Gastroesophageal sphincter (tissue), 4 donors: ENCODE data around the gene NKD1. TPM values are rescaled to one million over a fixed set of nuclear protein-coding genes. Genes with fewer than 3 reads are reported as not detected.

Experiments used
- ATAC-seq: fragments of 150-250 bp; one replicate; pipeline ENCODE4 v1.9.1; 2016; ENCODE audit warnings: mild to moderate bottlenecking, moderate library complexity
- H3K27ac ChIP-seq, 4 donors: fragments of 200-600 bp; sonication (generic) in 3 of 4; 1 replicate in 3 of 4; 2 replicates in 1 of 4; pipeline ENCODE4 v1.5.1; 2016 to 2019
- H3K27me3 ChIP-seq: fragments of 200-600 bp; sonication (generic); one replicate; pipeline ENCODE4 v1.5.1; 2019
- H3K36me3 ChIP-seq, 2 donors: fragments of 200-600 bp; sonication (generic); one replicate each; pipeline ENCODE4 v1.5.1; 2019; ENCODE audit warnings: control low read depth in 1 of 2
- H3K4me1 ChIP-seq, 3 donors: fragments of 200-600 bp; sonication (generic); 1 replicate in 2 of 3; 2 replicates in 1 of 3; pipeline ENCODE4 v1.5.1; 2016 to 2019; ENCODE audit warnings: control low read depth in 2 of 3
- H3K4me3 ChIP-seq, 2 donors: fragments of 200-600 bp; sonication (generic); one replicate each; pipeline ENCODE4 v1.5.1; 2019; ENCODE audit warnings: mild to moderate bottlenecking in 1 of 2, moderate library complexity in 1 of 2
- H3K9me3 ChIP-seq, 3 donors: fragments of 200-600 bp; sonication (generic); one replicate each; pipeline ENCODE4 v1.5.1; 2017 to 2019; ENCODE audit warnings: control low read depth in 2 of 3
- EP300 ChIP-seq: sonication (generic); formaldehyde crosslinking; IDR thresholded peaks from one replicate; pipeline ENCODE4 v1.6.1; 2017; ENCODE audit warnings: antibody characterized with exemption, mild to moderate bottlenecking
- POLR2A ChIP-seq, 2 donors: fragments of 450-650 bp; IDR thresholded peaks; one replicate each; pipeline ENCODE4 v1.6.1; 2017; ENCODE audit warnings: antibody characterized with exemption in 2 of 2, mild to moderate bottlenecking in 2 of 2, moderate library complexity in 1 of 2
- POLR2AphosphoS5 ChIP-seq: sonication (generic); formaldehyde crosslinking; IDR thresholded peaks from one replicate; pipeline ENCODE4 v1.6.1; 2017; ENCODE audit warnings: antibody characterized with exemption
- WGBS, 2 donors: methylation state at CpG; one replicate each; pipeline ENCODE4 v1.1.5; 2018; ENCODE audit warnings: low coverage in 1 of 2; 5-methylcytosine and 5-hydroxymethylcytosine counted together
- total RNA-seq, 4 donors: library from RNA; depleted of rRNA; stranded (reverse); fragments of >200 nt; gene quantifications; one replicate each; pipeline ENCODE4 v1.1.0, GENCODE V29; 2016
- TF ChIP-seq, protein P1 (sequence below), 4 experiments: fragments of 200-600 bp in 2 of 4; fragments of 450-650 bp in 2 of 4; sonication (generic) in 1 of 4; IDR thresholded peaks; one replicate each; pipeline ENCODE4 v1.5.1; 2017 to 2019; ENCODE audit warnings: antibody characterized with exemption in 4 of 4, mild to moderate bottlenecking in 2 of 4, moderate library complexity in 2 of 4

NKD1 gene
- total RNA-seq, 4 donors from 2014 or later, result 27.7 to 69.2 (median 48.7) TPM

GRCh38 chr16:50596762-50597450, 48.7 kb downstream of the NKD1 start:
- Histone ChIP-seq H3K27me3 (no peaks in the 10 kb centered on the region), H3K36me3 (no peaks in the 10 kb centered on the region), H3K27ac (peak overlapping the region in 1 of 4 donors; percentile 91), H3K4me3 (no peak overlapping the region), H3K9me3 (no peaks in the 10 kb centered on the region), H3K4me1 (peaks cover 9 to 92% (median 38%) of the 10 kb centered on the region in 3 donors)
- TF ChIP-seq POLR2AphosphoS5 (no peak), POLR2A (IDR thresholded peaks at IDR 0.05) (no peak), EP300 (no peak)
- TF ChIP-seq, protein P1, sequence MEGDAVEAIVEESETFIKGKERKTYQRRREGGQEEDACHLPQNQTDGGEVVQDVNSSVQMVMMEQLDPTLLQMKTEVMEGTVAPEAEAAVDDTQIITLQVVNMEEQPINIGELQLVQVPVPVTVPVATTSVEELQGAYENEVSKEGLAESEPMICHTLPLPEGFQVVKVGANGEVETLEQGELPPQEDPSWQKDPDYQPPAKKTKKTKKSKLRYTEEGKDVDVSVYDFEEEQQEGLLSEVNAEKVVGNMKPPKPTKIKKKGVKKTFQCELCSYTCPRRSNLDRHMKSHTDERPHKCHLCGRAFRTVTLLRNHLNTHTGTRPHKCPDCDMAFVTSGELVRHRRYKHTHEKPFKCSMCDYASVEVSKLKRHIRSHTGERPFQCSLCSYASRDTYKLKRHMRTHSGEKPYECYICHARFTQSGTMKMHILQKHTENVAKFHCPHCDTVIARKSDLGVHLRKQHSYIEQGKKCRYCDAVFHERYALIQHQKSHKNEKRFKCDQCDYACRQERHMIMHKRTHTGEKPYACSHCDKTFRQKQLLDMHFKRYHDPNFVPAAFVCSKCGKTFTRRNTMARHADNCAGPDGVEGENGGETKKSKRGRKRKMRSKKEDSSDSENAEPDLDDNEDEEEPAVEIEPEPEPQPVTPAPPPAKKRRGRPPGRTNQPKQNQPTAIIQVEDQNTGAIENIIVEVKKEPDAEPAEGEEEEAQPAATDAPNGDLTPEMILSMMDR (IDR thresholded peaks at IDR 0.05), result no peak
- 77 to 90% methylated on average over 9 to 13 of the region's 13 CpGs for WGBS, 2 donors
- no peak for ATAC-seq

DNA sequence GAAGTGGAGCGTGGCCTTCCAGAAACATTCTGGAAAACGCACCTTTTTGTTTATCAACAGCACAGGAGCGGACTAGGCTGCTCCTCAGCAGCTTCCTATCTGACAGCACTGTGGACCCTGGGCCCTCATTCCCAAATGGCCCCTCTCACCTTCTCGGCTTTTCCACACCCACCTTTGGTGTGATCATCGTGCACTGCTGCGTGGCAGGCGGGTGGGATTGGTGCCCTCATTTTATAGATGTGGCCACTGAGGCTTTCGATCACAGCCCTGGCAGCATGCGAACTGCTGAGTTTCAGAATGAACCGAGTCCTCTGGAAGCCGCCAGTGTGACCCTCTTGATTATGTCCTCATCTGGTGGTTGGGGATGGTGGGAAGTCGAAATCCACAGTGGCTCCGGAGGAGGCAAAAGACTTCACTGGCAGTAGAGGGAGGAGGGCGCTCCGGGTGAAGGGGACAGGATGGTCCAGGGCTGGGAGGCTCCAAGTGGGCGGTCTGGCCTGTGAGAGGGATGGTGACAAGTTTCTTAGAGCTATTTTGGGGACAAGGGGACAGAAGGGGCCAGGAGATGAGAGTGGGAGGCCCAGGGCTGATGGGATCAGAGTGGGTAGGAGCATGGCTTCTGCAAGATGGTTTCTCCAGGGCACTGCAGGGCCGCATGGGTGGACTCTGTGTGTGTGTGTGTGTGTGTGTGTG, 49.5 kb downstream of the NKD1 start:
- Histone ChIP-seq H3K4me1 (peaks cover 10 to 92% (median 38%) of the 10 kb centered on the region in 3 donors), H3K9me3 (no peaks in the 10 kb centered on the region), H3K27ac (peak overlapping the region in 3 of 4 donors; percentile 89 to 96 (median 91)), H3K36me3 (no peaks in the 10 kb centered on the region), H3K27me3 (no peaks in the 10 kb centered on the region), H3K4me3 (no peak overlapping the region)
- TF ChIP-seq EP300, result no peak
- TF ChIP-seq POLR2AphosphoS5, result no peak
- TF ChIP-seq, protein P1 (IDR thresholded peaks at IDR 0.05), result no peak
- no peak for TF ChIP-seq POLR2A (IDR thresholded peaks at IDR 0.05)
- 89 to 95% methylated on average over 4 to 8 of the region's 17 CpGs for WGBS, 2 donors
- no peak for ATAC-seq

DNA sequence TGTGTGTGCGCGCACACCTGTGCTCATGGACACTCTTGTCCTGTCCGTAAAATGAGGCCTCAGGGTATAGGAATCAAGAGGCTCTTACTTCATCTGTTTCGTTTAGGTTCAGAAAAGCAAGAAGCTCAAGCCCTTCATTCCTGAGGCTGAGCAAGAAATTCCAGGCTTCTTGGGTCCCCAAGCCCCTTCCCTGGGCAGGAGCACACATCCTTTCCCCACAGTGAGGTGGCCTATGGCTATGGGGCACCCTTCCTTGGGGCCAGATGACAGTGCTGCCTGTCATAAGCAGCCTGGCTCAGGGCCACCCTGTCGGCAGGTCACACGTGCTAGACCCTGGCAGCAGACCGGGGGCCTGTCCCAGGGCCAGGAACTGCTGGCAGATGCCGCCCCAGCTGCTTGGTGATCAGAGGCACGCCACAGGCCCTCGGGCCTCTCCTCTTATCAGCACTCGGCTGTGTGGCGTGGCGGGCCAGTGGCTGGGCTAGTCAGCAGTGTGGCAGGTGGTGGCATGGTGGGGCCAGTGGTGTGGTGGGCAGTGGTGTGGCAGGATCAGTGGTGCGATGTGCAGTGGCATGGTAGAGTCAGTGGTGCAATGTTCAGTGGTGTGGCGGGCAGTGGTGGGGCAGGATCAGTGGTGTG, 50.2 kb downstream of the NKD1 start:
- ATAC-seq, result no peak
- TF ChIP-seq, protein P1 (IDR thresholded peaks at IDR 0.05), result no peak
- no peak for TF ChIP-seq POLR2AphosphoS5
- no peak for TF ChIP-seq POLR2A (IDR thresholded peaks at IDR 0.05)
- TF ChIP-seq EP300, result no peak
- Histone ChIP-seq H3K4me1 (peaks cover 11 to 92% (median 40%) of the 10 kb centered on the region in 3 donors), H3K36me3 (no peaks in the 10 kb centered on the region), H3K27ac (peak overlapping the region in 3 of 4 donors; percentile 89 to 96 (median 91)), H3K27me3 (no peaks in the 10 kb centered on the region), H3K9me3 (no peaks in the 10 kb centered on the region), H3K4me3 (no peak overlapping the region)
- WGBS, 2 donors, result 70% methylated on average over 2 of the region's 15 CpGs; no CpG with 5 or more reads in 1 of the 2 donors

DNA sequence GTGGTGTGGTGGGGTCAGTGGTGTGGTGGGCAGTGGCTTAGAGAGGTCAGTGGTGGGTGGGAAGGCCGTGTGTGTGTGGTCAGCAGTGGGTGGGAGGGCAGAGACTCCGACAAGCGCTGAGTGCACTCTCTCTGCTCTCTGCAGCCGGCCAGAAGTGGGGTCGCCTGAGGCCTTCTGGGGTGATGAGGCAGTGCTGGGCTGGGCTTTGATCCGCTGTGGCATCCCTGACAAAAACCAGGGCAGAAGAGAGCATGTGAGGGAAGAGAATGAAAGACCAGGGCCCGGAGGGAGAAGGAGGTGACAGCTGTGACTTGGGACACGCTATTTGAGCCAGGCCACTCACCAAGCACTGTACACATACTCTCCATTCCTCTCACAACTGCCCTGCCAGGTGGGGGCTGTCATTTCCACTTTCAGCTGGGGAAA, 50.8 kb downstream of the NKD1 start:
- Histone ChIP-seq H3K9me3 (no peaks in the 10 kb centered on the region), H3K36me3 (no peaks in the 10 kb centered on the region), H3K27me3 (no peaks in the 10 kb centered on the region), H3K4me1 (peaks cover 11 to 92% (median 46%) of the 10 kb centered on the region in 3 donors), H3K27ac (peak overlapping the region in 3 of 4 donors; percentile 89 to 96 (median 91)), H3K4me3 (no peak overlapping the region)
- no peak for ATAC-seq
- 67 to 80% methylated on average over 1 to 3 of the region's 8 CpGs for WGBS, 2 donors
- TF ChIP-seq POLR2A (IDR thresholded peaks at IDR 0.05) (no peak), POLR2AphosphoS5 (no peak), EP300 (no peak)
- TF ChIP-seq, protein P1 (IDR thresholded peaks at IDR 0.05), result no peak
